22Rv1 (cell line): Measurements from ENCODE around the gene SAPCD2.

Experiments
- H3K27ac ChIP-seq: fragments of 450-650 bp; 2 replicates; pipeline ENCODE4 v1.5.1; 2017
- CTCF ChIP-seq: fragments of 450-650 bp; IDR thresholded peaks from 2 replicates; pipeline ENCODE4 v1.5.1; 2017; ENCODE audit warnings: mild to moderate bottlenecking
- ZFX ChIP-seq: fragments of 450-650 bp; IDR thresholded peaks from 2 replicates; pipeline ENCODE4 v1.6.1; 2017; ENCODE audit warnings: antibody characterized with exemption, borderline replicate concordance

SAPCD2 gene

GRCh38 chr9:137037483-137037882 is 32.9 kb downstream of the SAPCD2 start:
- peak overlapping the region; percentile 67 for H3K27ac ChIP-seq
- TF ChIP-seq CTCF = no peak
- no peak for TF ChIP-seq ZFX

GRCh38 chr9:137037035-137037434 is 33.3 kb downstream of the SAPCD2 start:
- peak overlapping the region; percentile 67 for H3K27ac ChIP-seq
- no peak for TF ChIP-seq ZFX
- no peak for TF ChIP-seq CTCF

- H3K27ac ChIP-seq = peak overlapping the region; percentile 67
- no peak for TF ChIP-seq CTCF
- no peak for TF ChIP-seq ZFX
Measured at GRCh38 chr9:137035937-137036336, 34.4 kb downstream of the SAPCD2 start.

- TF ChIP-seq CTCF (peak; percentile 73), ZFX (no peak)
- H3K27ac ChIP-seq = peak overlapping the region; percentile 67
Measured at GRCh38 chr9:137035507-137035834, 34.9 kb downstream of the SAPCD2 start.

GRCh38 chr9:137034709-137035506 is 35.4 kb downstream of the SAPCD2 start:
- H3K27ac ChIP-seq = peak overlapping the region; percentile 67
- TF ChIP-seq CTCF (peak; percentile 95), ZFX (no peak)

- H3K27ac ChIP-seq = peak overlapping the region; percentile 67
- no peak for TF ChIP-seq ZFX
- TF ChIP-seq CTCF = no peak
Measured at GRCh38 chr9:137034039-137034708, 36.2 kb downstream of the SAPCD2 start.

GRCh38 chr9:137033481-137033880 is 36.9 kb downstream of the SAPCD2 start:
- peak overlapping the region; percentile 39; the same call in 1 of the 2 replicates for H3K27ac ChIP-seq

GRCh38 chr9:137032858-137033257 is 37.5 kb downstream of the SAPCD2 start:
- H3K27ac ChIP-seq = 0 out of 2 replicates have a peak overlapping the region, but pooled peaks have one; percentile 39
- TF ChIP-seq ZFX = no peak
- TF ChIP-seq CTCF = no peak
